CD4-positive, alpha-beta T cell treated with Interleukin-4 for 1 hour (primary cell): ENCODE measurements around the gene DOCK7.
"Not testable (repeated sequence)": the region's sequence is repeated elsewhere in the genome, so short reads cannot be mapped to it uniquely, and the experiment has no call there.

ENCODE experiments used
- DNase-seq, 2 donors: peaks; one replicate each; pipeline ENCODE4 v3.0.0-alpha.2; 2020 to 2022

Gene DOCK7

DNA sequence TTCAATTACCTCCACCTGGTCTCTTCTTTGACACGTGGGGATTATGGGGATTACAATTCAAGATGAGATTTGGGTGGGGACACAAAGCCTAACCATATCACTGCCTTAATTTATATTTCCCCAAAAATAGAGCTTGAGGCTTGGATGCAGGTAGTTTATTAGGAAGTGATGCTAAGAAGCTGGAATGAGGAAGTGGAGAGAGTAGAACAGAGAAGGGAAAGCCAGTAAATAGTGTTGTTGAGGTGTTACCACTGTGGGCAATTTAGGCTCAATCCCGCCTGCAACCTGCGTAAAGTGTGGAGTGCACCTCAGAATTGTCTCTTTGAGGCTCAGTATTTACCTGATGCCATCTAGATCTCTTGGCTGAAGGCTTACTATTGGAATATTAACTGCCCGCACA lies 4.9 kb upstream of the DOCK7 start:
- DNase-seq = no peak

GRCh38 chr1:62691062-62691844 lies 3.1 kb upstream of the DOCK7 start:
- DNase-seq = no peak

GRCh38 chr1:62689524-62689923 lies 1.3 kb upstream of the DOCK7 start:
- DNase-seq = no peak

DNA sequence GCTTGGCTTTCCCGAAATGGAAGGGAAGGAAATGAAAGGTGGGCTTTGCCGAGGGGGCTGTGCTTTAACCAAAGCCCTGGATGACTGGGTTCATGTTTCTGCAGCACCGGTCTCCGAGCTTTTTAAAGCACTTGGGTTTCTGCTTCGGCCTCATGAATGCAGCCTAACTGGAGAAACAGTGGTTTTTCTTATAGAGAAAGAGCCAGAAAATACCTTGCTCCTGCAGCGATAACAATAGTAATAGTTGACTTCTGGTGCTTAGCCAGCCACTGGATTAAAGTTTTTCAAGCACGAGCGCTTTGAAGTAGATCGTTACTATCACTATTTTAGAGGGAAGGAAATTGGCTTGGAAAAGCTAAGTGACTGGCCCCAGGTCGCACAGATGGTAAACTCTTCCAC lies 500 bp upstream of the DOCK7 start:
- no peak for DNase-seq

DNA sequence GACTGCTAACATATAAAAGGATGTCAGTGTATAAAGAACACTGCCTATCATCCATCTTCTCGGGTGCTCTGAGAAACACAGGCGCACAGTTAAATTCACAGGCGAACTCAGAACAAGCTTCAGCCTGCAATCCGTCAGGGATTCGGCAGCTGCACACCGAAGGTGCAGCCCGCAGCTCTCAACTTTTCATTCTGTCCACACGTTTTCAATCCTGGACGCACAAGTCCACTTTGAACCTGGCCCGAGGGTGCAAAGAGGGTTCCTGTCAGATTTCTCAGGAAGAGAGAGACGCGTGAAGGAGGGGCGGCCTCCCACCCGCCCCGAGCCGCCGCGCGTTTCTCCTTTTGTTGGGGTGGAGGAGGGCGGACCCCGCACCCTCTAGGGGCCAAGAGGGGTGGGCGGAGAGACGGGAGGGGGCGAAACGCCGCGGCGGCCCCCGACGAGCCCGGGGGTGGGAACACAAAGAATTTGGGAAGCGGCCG lies 724 bp downstream of the DOCK7 start:
- peak; percentile 14 to 23 for DNase-seq

GRCh38 chr1:62686822-62687221 lies 1.4 kb downstream of the DOCK7 start:
- DNase-seq = no peak

DNA sequence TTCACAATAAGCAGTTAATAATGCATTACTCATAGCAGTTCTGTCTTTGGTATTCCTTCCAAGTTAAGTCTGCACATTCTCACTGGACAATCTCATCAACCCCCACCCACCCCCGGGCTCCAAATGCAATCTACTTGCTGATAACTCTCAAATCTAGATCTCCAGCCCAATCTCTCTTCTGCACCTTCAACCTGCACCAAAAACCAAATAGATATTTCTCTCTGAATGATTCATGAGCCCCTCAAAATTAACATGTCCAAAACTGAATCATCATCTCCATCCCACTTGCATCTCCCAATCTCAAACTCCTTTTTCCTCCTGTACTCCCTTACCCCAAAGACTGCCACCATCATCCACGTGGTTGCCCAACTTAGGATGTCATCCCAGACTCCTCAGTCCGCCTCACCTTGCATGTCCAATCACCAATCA lies 2.7 kb downstream of the DOCK7 start:
- no peak for DNase-seq

DNA sequence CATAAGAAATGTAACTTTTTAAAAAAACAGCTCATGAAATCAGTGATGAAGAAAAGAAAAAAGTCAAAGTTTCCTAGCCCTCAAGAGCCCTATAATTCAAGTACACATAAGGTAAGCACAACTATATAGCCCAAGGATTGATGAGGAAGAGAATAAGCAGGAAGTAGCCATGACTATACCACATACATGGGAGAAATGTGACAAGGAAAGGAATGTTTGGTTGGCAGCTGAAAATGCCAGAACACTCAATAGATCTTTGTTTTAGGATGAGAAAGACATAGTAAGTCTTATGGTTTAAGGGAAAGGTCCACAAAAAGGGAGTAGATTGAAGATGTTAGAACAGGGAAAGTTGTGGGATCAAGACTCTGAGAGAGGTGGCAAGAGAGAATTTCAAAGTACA lies 5.7 kb downstream of the DOCK7 start:
- no peak for DNase-seq

DNA sequence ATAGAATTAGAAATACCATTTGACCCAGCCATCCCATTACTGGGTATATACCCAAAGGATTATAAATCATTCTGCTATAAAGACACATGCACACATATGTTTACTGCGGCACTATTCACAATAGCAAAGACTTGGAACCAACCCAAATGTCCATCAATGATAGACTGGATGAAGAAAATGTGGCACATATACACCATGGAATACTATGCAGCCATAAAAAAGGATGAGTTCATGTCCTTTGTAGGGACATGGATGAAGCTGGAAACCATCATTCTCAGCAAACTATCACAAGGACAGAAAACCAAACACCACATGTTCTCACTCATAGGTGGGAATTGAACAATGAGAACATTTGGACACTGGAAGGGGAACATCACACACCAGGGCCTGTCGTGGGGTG lies 7.2 kb downstream of the DOCK7 start:
- DNase-seq = not testable (repeated sequence)

DNA sequence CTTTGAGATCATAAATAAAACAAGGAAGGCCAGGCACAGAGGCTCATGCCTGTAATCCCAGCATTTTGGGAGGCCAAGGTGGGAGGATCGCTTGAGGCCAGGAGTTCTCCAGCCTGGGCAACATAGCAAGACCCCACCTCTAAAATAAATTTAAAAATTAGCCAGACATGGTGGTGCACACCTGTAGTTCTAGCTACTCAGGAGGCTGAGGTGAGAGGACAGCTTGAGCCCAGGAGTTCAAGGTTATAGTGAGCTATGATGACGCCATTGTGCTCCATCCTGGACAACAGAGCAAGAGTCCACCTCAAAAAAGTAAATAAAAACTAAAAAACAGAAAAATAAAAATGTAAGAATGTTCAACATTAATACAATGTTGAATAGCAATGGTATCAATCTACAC lies 10.4 kb downstream of the DOCK7 start:
- DNase-seq = not testable (repeated sequence)

GRCh38 chr1:62676611-62677356 lies 11.4 kb downstream of the DOCK7 start:
- DNase-seq = no peak

DNA sequence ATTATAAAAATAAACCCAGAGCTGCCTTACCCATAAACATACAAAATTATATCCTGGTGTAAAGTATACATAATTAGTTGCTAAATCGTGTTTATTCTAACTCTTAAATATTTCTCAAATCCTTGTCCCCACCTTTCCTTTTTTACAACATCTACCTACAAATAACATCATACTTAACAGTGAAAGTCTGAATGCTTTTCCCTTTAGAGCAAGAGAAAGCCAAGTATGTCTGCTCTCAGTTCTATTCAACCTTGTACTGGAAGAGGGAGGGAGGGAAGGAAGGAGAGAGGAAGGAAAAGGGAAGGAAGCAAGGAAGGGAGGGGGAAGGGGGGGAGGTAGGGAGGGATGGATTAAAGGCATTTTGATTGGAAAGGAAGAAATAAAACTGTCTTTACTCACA lies 14.6 kb downstream of the DOCK7 start:
- no peak for DNase-seq

DNA sequence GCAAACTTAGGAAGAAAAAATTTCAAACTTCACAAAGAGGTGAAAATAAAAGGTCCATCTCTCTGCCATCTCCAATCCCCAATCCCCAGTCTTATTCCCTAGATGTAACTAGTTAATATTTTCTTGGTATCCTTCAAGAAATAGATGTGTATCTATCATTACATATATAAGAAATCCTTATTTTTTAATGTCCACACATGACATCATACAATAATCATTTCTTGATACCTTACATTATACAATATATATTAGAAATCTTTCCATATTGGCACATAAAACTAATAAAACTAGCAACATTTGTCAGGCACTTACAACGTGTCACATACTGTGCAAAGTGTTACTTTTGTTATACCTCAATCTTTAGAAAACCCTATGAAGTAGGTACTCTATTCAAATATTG lies 16.2 kb downstream of the DOCK7 start:
- no peak for DNase-seq

GRCh38 chr1:62654744-62655143 lies 33.4 kb downstream of the DOCK7 start:
- no peak for DNase-seq

DNA sequence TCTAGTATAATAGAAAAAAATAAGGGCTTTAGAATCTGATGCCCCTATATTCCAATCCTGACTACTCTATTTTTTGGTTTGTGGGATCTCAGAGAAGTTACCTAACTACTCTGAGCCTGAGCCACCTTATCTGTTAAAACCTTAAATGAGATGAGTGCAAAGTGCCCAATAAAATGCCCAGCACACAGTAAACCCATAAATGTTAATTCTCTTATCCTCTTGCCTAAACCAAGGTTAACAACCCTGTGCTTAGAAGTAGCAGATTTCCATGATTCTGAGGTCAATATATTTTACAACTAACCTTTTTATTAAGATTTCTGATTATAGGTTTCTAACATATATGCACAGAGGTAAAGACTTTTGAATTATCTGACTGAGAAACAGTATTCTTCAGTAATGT lies 35.8 kb downstream of the DOCK7 start:
- no peak for DNase-seq

DNA sequence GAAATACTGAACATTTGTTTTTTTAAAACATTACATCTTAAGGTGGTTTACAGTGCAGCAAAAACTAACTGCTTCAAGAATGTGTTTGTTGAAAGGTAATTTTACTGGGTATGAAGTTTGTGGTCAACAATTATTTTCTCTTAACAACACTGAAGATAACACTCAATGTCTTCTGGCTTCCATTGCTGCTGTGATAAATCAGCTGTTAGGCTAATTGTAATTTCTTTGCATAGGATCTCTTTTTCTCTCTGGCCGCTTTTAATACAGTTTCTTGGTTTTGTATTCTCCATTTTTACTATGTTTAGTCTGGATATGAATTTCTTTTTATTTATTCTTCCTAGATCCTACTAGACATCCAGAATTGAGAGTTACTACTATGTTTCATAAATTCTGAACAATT lies 44.9 kb downstream of the DOCK7 start:
- DNase-seq = no peak

- no peak for DNase-seq
Observed at GRCh38 chr1:62637392-62638105, 50.6 kb downstream of the DOCK7 start.

- DNase-seq = no peak
Observed at GRCh38 chr1:62628506-62628905, 59.7 kb downstream of the DOCK7 start.

DNA sequence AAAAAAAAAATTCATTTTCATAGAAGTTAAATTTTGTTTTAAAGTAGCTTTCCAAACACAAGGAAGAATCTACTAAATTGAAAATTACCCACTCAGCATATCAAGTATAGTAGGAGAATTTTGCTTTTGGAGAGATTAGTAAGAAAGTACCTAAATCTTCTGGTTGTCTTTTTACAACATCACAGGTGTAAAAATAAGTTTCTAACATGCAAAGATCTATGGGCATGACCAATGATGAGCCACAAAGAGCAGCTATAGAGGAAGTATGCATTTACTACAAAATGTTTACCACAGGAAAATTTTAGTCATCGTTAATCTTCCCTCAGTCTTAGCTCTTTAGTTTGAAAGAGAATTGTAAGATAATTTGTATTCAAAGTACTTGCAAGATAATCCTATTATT lies 62.8 kb downstream of the DOCK7 start:
- no peak for DNase-seq

GRCh38 chr1:62621907-62622306 lies 66.3 kb downstream of the DOCK7 start:
- DNase-seq = no peak

GRCh38 chr1:62613890-62614289 lies 74.3 kb downstream of the DOCK7 start:
- no peak for DNase-seq

DNA sequence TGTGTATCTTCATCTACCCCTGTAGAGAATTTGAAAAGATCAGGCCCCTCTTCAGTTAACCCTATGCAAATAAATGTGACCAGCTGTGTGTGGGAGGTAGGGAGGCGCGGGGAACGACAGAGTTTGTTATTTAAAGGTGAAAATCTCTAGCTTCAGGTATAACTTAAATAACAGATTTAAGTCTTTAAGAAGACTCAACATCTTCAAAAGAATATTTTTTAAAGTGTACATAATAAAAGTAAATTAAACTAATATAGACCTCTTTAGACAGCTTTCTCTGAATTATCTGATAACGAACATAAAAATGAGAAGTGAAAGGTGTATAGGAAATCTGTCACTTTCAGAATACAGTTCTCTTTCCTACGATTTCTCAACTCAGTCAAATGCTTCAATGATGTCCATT lies 74.9 kb downstream of the DOCK7 start:
- DNase-seq = no peak

- no peak for DNase-seq
Observed at GRCh38 chr1:62612770-62613169, 75.4 kb downstream of the DOCK7 start.

DNA sequence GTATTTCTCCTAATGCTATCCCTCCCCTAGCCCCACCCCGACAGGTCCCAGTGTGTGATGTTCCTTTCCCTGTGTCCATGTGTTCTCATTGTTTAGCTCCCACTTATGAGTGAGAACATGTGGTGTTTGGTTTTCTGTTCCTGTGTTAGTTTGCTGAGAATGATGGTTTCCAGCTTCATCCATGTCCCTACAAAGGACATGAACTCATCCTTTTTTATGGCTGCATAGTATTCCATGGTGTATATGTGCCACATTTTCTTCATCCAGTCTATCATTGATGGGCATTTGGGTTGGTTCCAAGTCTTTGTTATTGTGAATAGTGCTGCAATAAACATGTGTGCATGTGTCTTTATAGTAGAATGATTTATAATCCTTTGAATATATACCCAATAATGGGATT lies 77.6 kb downstream of the DOCK7 start:
- not testable (repeated sequence) for DNase-seq
